Transverse colon (tissue), 4 donors: ENCODE data around the gene CDH15.

Experiments used
- EP300 ChIP-seq: sonication (generic); formaldehyde crosslinking; IDR thresholded peaks from one replicate; pipeline ENCODE4 v1.6.1; 2017; ENCODE audit warnings: antibody characterized with exemption, low read depth
- POLR2A ChIP-seq: fragments of 450-650 bp; IDR thresholded peaks from one replicate; pipeline ENCODE4 v1.6.1; 2016; ENCODE audit warnings: antibody characterized with exemption, mild to moderate bottlenecking, moderate library complexity
- POLR2AphosphoS5 ChIP-seq, 3 donors: sonication (generic); formaldehyde crosslinking; IDR thresholded peaks; one replicate each; pipeline ENCODE4 v1.6.1; 2016; ENCODE audit warnings: antibody characterized with exemption in 3 of 3
- TF ChIP-seq, protein P1 (sequence below), 5 experiments: fragments of 200-600 bp in 3 of 5; fragments of 450-650 bp in 2 of 5; sonication (generic) in 3 of 5; IDR thresholded peaks; 1 replicate in 2 of 5; 2 replicates in 3 of 5; pipeline ENCODE4 v1.5.1; 2016 to 2017; ENCODE audit warnings: antibody characterized with exemption in 5 of 5, inconsistent platforms in 3 of 5, mild to moderate bottlenecking in 2 of 5, moderate library complexity in 1 of 5

DNA sequence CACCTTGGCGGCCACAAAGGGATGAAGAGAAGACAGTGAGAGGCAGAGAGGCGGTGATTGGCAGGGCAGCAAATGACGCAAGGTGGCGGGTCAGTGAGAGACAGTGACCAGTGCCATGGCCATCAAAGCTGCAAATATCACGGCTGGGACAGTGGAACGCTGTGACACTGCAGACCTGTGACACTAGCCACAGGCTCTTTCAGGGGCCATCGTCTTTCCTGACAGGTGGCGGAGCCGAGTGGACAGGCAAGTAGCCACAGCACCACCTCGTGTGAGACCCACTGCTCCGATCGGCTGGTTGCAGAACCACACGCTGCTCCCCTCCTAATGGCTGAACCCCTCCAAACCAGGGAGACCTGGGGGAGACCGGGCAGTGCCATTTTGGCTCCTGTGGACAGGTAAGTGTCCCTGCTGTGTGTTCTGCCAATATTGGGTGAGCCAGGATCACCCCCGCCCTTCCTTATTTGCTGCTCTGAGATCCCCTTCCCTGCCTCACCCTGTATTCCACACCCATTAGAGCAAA is 38.0 kb downstream of the CDH15 start:
- TF ChIP-seq POLR2A (no peak), EP300 (no peak), POLR2AphosphoS5 (IDR thresholded peaks at IDR 0.05) (no peak)
- TF ChIP-seq, protein P1, sequence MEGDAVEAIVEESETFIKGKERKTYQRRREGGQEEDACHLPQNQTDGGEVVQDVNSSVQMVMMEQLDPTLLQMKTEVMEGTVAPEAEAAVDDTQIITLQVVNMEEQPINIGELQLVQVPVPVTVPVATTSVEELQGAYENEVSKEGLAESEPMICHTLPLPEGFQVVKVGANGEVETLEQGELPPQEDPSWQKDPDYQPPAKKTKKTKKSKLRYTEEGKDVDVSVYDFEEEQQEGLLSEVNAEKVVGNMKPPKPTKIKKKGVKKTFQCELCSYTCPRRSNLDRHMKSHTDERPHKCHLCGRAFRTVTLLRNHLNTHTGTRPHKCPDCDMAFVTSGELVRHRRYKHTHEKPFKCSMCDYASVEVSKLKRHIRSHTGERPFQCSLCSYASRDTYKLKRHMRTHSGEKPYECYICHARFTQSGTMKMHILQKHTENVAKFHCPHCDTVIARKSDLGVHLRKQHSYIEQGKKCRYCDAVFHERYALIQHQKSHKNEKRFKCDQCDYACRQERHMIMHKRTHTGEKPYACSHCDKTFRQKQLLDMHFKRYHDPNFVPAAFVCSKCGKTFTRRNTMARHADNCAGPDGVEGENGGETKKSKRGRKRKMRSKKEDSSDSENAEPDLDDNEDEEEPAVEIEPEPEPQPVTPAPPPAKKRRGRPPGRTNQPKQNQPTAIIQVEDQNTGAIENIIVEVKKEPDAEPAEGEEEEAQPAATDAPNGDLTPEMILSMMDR (IDR thresholded peaks at IDR 0.05) = no peak
